ENCODE data around the gene TOMM20.
A peak's percentile ranks its signal among the peaks of the same experiment; 100 is the strongest.

Gene TOMM20

GRCh38 chr1:235068158-235069121 lies 60.2 kb downstream of the TOMM20 start:
- no peak overlapping the region for H3K27ac ChIP-seq (ENCODE audit: low read length)

DNA sequence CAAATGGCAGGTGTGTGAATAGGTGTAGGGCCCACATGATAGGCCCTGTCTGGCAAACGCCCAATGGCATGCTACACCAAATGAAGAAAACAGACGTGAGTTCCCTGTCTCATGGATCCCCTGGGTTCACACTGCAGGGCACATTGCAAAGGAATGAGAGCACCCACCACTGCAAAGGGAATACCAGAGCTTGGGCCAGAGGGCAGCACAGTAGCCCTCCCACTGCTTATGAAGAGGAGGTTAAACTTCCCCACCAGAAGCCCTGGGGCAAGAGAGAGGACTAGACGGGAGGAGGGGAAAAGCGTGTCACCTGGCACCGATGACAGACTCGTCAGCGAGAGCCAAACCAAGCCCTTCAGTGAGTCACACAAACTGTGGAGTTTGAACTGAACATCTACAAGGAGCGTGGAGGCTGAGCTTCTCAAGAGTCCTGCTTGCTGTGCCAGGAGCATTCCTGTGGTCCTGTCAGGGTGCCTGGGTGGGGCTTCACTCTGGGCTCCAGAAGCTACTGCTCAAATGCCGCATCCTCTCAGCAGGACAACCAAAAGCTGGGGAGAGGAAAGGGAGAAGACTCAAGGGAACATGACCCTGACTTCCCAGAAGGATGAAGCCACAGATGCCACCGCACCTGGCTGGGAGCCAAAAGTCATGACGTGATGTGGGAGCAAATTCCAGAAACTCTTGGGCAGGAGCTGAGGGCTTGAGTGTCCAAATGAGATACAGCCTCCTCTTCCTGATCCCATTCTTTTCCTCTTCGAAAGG lies 61.1 kb downstream of the TOMM20 start:
- Histone ChIP-seq H3K4me2 (ENCODE audit: low read length) (no peak overlapping the region), H2AFZ (ENCODE audit: low read depth, low read length) (no peak overlapping the region)

More at GRCh38 chr1:235068158-235069121, 60.2 kb downstream of the TOMM20 start:
- H2AFZ ChIP-seq (ENCODE audit: low read depth, low read length), result no peak overlapping the region
- no peaks in the 10 kb centered on the region for H4K20me1 ChIP-seq (ENCODE audit: insufficient read depth, low read length)
- H3K4me2 ChIP-seq (ENCODE audit: low read length), result no peak overlapping the region
- H3K9ac ChIP-seq (ENCODE audit: low read length), result no peak overlapping the region
- H3K9me3 ChIP-seq (ENCODE audit: insufficient read depth, low read length), result no peaks in the 10 kb centered on the region
- no peak for TF ChIP-seq EZH2phosphoT487 (IDR thresholded peaks at IDR 0.05; ENCODE audit: low read depth)
- TF ChIP-seq, protein P1, sequence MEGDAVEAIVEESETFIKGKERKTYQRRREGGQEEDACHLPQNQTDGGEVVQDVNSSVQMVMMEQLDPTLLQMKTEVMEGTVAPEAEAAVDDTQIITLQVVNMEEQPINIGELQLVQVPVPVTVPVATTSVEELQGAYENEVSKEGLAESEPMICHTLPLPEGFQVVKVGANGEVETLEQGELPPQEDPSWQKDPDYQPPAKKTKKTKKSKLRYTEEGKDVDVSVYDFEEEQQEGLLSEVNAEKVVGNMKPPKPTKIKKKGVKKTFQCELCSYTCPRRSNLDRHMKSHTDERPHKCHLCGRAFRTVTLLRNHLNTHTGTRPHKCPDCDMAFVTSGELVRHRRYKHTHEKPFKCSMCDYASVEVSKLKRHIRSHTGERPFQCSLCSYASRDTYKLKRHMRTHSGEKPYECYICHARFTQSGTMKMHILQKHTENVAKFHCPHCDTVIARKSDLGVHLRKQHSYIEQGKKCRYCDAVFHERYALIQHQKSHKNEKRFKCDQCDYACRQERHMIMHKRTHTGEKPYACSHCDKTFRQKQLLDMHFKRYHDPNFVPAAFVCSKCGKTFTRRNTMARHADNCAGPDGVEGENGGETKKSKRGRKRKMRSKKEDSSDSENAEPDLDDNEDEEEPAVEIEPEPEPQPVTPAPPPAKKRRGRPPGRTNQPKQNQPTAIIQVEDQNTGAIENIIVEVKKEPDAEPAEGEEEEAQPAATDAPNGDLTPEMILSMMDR (IDR thresholded peaks at IDR 0.05; ENCODE audit: low read depth, low read length), result no peak
- H3K4me1 ChIP-seq (ENCODE audit: low read length), result peaks cover 2% of the 10 kb centered on the region
- no peaks in the 10 kb centered on the region for H3K79me2 ChIP-seq (ENCODE audit: low read length)
- H3K36me3 ChIP-seq (replicated peaks; ENCODE audit: low read depth, low read length), result no peaks in the 10 kb centered on the region
- no peak overlapping the region for H3K4me3 ChIP-seq (ENCODE audit: low read length)
- H3K27me3 ChIP-seq (ENCODE audit: low read depth, low read length), result 0 out of 2 replicates have a peak, but pooled peaks cover 3% of the 10 kb centered on the region

DNA sequence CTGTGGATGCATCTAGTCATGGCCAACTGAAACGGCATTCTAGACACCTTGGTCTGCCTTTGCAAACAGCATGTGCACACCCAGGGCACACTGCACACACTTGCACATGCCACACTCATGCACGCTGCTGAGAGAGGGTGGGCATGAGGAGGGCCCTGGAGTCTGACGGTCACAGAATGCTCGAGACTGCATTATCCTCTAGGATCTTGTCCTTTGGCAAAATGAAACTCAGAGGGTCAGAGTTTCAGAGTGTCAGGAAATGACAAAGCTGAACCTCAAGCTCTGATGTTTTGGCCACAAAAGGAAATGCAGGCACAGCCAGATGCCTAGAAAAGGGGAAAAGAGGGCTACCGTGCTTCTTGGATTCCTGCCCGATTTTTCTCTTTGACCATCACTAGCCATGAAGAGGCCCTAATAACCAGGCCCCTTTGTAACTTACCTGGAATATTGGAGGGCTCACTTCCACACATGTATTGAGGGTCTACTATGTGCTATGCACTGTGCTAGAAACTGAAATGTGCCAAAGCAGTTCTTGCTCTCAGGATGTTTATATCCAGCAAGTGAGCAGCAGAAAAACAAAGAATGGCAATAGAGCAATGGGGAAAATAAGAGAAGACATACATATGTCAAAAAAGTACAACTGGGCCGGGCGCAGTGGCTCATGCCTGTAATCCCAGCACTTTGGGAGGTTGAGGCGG lies 65.4 kb downstream of the TOMM20 start:
- Histone ChIP-seq H4K20me1 (ENCODE audit: insufficient read depth, low read length) (no peaks in the 10 kb centered on the region), H3K27ac (ENCODE audit: low read length) (no peak overlapping the region), H3K4me1 (ENCODE audit: low read length) (peaks cover 22% of the 10 kb centered on the region), H3K4me2 (ENCODE audit: low read length) (peak overlapping the region; percentile 17), H3K36me3 (replicated peaks; ENCODE audit: low read depth, low read length) (no peaks in the 10 kb centered on the region), H3K9ac (ENCODE audit: low read length) (no peak overlapping the region), H2AFZ (ENCODE audit: low read depth, low read length) (0 out of 2 replicates have a peak overlapping the region, but pooled peaks have one; percentile 2), H3K9me3 (ENCODE audit: insufficient read depth, low read length) (no peaks in the 10 kb centered on the region), H3K4me3 (ENCODE audit: low read length) (no peak overlapping the region), H3K27me3 (ENCODE audit: low read depth, low read length) (0 out of 2 replicates have a peak, but pooled peaks cover 3% of the 10 kb centered on the region), H3K79me2 (ENCODE audit: low read length) (no peaks in the 10 kb centered on the region)
- no peak for TF ChIP-seq EZH2phosphoT487 (IDR thresholded peaks at IDR 0.05; ENCODE audit: low read depth)
- TF ChIP-seq, protein P1 (IDR thresholded peaks at IDR 0.05; ENCODE audit: low read depth, low read length), result no peak

More for the DNA sequence above, 61.1 kb downstream of the TOMM20 start:
- Histone ChIP-seq H3K4me1 (ENCODE audit: low read length) (peaks cover 9% of the 10 kb centered on the region), H3K79me2 (ENCODE audit: low read length) (no peaks in the 10 kb centered on the region), H3K4me3 (ENCODE audit: low read length) (no peak overlapping the region), H3K27ac (ENCODE audit: low read length) (no peak overlapping the region), H3K9me3 (ENCODE audit: insufficient read depth, low read length) (no peaks in the 10 kb centered on the region), H4K20me1 (ENCODE audit: insufficient read depth, low read length) (no peaks in the 10 kb centered on the region), H3K36me3 (replicated peaks; ENCODE audit: low read depth, low read length) (no peaks in the 10 kb centered on the region), H3K27me3 (ENCODE audit: low read depth, low read length) (0 out of 2 replicates have a peak, but pooled peaks cover 3% of the 10 kb centered on the region), H3K9ac (ENCODE audit: low read length) (no peak overlapping the region)
- no peak for TF ChIP-seq EZH2phosphoT487 (IDR thresholded peaks at IDR 0.05; ENCODE audit: low read depth)
- TF ChIP-seq, protein P1 (IDR thresholded peaks at IDR 0.05; ENCODE audit: low read depth, low read length), result no peak

Data from OCI-LY3 (cell line).